HK-2 (cell line): Measurements from ENCODE around the gene ZBTB34.
A peak's percentile ranks its signal among the peaks of the same experiment; 100 is the strongest.
"Not testable (repeated sequence)": the region's sequence is repeated elsewhere in the genome, so short reads cannot be mapped to it uniquely, and the experiment has no call there.

Experiments
- DNase-seq: peaks from one replicate; pipeline ENCODE4 v3.0.0-alpha.2; 2018; ENCODE audit not compliant: unreplicated experiment

ZBTB34 gene, protein sequence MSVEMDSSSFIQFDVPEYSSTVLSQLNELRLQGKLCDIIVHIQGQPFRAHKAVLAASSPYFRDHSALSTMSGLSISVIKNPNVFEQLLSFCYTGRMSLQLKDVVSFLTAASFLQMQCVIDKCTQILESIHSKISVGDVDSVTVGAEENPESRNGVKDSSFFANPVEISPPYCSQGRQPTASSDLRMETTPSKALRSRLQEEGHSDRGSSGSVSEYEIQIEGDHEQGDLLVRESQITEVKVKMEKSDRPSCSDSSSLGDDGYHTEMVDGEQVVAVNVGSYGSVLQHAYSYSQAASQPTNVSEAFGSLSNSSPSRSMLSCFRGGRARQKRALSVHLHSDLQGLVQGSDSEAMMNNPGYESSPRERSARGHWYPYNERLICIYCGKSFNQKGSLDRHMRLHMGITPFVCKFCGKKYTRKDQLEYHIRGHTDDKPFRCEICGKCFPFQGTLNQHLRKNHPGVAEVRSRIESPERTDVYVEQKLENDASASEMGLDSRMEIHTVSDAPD

DNA sequence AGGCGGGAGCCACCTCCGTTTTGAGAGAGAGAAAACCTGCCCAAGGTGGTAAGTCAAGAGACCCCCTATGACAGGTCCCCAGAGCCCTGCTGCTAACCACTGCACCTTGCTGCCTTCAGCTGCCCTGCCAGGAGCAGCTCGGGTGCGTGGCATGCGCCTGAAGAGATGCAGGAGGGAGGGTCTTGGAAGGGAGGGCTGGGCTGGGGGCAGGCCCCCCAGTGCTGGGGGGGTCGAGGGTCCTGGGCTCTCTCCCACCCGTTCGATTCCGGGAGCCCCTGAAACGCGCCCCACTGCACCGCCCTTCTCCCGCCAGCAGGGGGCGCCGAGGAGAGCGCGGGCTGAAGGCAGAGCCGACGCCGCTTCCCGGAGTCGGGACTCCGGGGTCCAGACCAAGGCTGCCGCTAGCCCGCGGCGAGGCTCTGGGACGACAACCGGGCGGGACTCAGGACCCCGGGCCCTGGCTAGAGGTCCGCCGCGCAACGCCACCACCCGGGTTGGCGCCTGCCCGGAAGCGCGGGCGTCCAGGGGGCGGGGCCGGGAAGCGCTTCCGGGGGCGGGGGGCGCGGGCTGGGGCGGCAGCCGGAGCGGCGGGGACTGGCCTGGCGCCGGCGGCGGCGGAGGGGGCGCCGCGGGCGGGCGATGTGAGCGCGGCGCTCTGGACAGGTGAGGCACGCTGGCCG is at the start of gene ZBTB34:
TSS of gene ZBTB34 (plus strand) at position 563 of the 680 bp plus-strand sequence. CDS start 18,761 bp downstream, outside the sequence.
- DNase-seq, result peak; percentile 69

DNA sequence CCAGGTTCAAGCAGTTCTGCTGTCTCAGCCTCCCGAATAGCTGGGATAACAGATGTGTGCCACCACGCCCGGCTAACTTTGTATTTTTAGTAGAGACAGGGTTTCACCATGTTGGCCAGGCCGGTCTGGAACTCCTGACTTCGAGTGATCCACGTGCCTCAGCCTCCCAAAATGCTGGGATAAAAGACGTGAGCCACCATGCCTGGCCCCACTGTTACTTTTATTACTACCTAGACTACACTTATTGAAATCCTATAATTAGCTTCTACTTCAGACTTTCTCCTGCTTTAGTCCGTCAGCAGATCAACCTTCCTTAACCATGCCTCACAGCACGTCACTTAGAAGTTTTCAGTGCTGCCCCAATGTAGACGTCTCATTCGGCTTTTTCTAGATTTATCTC is 47.4 kb upstream of the ZBTB34 start:
- no peak for DNase-seq

DNA sequence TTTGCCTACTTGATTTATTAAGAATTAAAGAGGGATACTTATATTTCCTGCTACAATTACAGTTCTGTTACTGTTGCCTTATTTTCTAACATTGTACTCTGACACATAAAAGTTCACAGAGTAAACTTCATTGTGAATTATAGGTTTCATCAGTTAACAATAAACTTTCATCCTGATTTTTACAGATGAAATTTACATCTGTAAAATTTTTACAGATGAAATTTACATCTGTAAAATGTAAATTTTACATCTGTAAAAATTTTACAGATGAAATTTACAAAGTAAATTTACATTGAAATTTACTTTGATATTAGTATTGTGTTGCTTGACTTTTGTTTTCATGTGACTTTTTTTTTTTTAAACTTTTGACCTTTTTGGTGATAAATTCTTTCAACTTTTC is 46.3 kb upstream of the ZBTB34 start:
- DNase-seq, result no peak

DNA sequence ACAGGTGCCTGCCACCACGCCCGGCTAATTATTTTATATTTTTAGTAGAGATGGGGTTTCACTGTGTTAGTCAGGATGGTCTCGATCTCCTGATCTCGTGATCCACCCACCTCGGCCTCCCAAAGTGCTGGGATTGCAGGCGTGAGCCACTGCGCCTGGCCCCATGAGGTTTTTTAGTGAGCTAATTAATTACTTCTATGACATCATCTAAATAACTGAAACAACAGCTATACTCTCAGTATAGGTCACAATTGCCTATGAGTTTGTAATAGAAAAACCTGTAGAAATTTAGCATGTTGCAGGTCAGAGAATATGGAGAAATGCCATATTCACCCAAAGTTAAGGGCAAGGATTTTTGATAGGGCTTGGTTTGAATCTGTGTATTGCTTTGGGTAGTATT is 42.8 kb upstream of the ZBTB34 start:
- DNase-seq, result not testable (repeated sequence)

DNA sequence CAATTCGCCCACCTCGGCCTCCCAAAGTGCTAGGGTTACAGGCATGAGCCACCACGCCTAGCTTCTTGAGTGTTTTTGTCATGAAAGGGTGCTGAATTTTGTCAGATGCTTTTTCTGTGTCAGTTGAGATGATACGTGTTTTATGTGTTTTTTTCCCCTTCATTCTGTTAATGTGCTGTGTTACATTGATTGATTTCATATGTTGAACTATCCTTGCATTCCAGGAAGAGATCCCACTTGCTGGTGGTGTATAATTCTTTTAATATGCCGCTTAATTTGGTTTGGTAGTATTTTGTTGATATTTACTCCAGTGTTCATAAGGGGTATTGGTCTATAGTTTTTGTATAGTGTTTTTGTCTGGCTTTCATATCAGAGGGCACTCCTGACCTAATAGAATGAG is 42.0 kb upstream of the ZBTB34 start:
- no peak for DNase-seq

DNA sequence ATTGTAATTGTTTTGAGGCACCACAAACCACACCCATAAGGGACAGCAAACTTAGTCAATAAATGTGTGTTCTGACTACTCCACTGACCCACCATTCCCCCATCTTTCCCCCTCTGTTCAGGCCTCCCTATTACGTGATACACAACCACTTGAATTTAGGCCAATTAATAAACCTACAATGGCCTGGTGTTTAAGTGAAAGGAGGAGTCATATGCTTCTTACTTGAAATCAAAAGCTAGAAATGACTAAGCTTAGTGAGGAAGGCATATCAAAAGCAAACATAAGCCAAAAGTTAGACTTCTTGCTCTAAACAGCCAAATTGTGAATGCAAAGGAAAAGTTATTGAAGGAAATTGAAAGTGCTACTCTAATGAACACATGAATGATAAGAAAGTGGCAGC is 41.0 kb upstream of the ZBTB34 start:
- DNase-seq, result no peak

DNA sequence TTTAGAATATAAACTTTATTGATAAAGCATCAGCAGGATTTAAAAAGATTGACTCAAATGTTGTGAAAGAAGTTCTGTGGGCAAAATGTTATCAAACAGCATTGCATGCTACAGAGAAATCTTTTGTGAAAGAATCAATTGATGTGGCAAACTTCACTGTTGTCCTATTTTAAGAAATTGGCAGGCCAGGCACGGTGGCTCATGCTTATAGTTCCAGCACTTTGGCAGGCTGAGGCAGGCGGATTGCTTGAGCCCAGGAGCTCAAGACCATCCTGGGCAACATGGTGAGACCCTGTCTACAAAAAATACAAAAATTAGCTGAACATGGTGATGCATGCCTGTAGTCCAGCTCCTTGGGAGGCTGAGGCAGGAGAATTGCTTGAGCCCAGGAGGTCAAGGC is 38.2 kb upstream of the ZBTB34 start:
- no peak for DNase-seq

DNA sequence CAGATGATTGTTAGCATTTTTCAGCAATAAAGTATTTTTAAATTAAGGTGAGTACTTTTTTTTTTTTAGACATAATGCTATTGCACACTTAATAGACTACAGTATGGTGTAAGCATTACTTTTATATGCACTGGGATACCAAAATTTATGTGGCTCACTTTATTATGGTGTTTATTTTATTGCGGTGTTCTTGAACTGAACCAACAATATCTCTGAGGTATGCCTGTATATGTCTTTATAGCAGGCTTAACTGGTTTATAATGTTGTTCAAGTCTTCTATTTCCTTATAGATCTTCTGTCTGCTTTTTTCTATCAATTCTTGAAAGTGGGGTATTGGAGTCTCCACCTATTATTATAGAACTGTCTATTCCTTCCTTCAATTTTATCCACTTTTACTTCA is 37.6 kb upstream of the ZBTB34 start:
- no peak for DNase-seq

DNA sequence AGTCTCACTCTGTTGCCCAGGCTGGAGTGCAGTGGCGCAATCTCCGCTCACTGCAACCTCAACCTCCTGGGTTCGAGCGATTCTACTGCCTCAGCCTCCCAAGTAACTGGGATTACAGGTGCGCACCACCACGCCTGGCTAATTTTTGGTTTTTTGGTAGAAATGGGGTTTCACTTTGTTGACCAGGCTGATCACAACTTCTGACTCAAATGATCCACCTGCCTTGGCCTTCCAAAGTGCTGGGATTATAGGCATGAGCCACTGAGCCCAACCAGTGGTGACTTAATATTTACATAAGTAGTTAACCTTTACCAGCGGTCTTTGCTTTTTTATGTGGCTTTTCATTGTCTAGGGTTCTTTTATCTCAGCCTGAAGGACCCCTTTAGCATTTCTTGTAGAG is 36.4 kb upstream of the ZBTB34 start:
- not testable (repeated sequence) for DNase-seq

DNA sequence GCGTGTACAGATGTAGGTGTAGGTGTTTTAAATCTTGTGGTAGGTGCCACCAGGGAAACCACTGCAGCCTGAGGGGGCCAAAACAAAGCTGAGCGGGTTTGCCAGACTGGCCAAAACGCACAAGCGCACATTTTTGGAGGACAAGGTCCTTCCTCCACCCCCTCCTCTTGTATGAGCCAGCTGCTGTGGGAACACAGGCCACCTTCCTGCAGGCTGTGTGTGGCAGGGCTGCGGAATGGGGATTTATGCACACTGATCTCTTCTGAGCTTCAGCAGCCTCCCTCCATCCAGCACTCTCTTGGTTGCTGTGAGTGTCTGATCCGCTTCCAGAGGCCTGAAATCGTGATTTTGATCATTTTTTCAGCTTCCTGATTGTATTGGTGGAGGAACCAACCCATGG is 33.2 kb upstream of the ZBTB34 start:
- DNase-seq, result no peak

DNA sequence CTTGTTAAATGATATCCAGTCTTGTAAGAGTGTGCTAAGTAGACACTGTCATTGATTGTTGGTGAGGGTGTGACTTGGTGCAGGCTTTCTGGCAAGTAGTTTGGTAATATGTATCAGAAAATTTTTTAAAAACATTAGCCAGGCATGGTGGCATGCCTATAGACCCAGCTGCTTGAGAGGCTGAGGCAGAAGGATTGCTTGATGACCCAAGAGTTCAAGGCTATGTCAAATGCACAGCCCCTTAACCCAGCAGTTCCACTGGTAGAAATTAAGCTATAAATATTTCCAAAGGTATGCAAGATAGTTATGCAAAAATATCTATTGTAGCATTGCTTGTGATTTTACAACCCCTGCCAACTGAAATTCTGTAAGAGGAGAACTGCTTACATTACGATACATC is 31.4 kb upstream of the ZBTB34 start:
- DNase-seq, result no peak

DNA sequence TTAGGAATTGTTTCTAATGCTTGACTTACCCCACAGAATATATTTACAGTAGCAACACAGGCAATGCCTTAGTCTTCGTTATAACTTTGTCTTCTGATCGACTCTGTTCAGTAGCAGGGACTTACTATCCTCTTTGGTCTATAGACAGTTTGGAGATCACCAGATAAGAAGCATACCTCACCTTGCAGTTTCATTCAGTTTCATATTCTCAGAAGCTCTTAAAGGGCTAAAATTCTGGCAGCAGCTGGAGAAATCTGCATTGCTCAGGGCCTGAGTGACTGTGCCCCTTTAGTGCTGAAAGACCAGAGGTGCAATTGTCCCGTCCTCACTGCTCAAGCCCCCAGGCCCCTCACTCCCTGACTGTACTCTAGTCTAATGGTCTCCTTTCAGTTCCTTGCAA is 29.6 kb upstream of the ZBTB34 start:
- DNase-seq, result no peak

DNA sequence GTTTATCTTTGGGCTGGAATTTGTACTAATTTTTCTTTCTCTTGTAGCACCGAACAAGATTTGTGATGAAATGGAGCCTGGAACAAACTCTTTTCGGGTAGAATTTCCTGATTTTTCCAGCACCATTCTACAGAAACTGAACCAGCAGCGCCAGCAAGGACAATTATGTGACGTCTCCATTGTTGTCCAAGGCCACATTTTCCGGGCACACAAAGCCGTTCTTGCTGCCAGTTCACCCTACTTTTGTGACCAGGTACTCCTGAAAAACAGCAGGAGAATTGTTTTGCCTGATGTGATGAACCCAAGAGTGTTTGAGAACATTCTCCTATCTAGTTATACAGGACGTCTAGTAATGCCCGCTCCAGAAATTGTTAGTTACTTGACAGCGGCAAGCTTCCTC is 28.0 kb upstream of the ZBTB34 start:
- DNase-seq, result no peak

DNA sequence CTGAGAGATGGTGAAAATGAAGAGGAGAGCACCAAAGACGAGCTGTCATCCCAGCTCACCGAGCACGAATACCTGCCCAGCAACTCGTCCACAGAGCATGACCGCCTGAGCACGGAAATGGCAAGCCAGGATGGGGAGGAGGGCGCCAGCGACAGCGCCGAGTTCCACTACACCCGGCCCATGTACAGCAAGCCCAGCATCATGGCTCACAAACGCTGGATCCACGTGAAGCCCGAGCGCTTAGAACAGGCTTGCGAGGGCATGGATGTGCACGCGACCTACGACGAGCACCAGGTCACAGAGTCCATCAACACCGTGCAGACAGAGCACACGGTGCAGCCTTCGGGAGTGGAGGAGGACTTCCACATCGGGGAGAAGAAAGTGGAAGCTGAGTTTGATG is 27.4 kb upstream of the ZBTB34 start:
- no peak for DNase-seq

DNA sequence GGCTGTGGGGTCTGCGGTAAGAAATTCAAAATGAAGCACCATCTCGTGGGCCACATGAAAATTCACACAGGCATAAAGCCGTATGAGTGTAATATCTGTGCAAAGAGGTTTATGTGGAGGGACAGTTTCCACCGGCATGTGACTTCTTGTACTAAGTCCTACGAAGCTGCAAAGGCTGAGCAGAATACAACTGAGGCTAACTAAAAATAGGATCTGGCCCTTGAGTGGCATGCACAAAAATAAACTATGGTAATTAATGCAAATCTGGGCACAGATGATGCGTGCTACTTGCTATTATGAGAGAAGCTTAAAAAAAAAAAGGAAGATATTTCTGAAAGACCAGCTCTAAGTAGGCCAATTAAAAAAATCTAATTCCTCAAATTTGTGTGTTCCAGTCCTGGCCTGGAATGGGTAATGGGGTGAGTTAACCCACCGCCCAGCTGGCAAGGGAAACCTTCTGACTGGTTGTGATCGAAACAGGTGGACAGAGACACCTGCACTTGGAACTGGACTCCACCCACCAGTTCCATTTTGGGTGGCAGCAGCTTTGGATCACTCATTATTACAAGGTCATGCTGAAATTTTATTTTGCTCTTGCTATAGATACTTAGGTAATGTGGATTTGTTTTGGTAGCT is 26.6 kb upstream of the ZBTB34 start:
- no peak for DNase-seq

DNA sequence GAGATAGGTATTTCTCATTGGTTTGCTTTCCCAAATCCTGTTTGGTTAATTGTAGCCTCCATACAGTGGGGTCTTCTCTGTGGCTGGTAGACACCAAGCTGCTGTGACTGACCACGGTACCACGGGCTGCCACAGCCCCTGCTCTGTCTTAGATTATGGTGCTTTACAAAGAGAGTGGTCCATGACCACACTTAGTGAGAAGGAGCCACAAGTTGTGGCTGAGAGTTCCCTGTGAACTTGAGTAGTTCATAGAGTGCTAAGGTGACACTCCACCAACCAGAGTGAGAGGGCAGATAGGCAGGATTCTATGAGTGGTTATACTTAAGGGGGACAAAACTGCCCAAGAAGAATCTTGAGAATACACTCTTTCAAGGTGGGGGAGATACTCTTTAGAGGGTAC is 25.8 kb upstream of the ZBTB34 start:
- DNase-seq, result no peak

DNA sequence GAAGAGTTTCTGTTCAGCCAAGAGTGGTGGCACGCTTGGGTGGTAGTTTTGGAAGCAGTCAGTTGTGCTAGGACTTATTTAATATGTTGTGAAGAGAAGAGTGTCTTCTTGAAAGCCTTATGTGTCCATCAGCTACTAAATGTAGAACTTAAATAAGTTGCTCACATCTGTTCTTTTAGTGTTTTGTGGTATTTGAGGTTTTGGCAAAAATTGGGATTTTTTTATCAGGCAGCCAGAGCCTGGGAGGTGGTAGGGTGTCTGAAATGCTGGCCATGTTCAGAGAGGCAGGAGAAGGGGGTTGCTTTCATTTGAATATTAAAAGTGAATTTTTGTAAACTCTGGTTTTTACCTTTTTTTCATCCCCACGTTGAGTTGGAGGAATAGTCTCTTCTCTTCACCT is 24.2 kb upstream of the ZBTB34 start:
- DNase-seq, result no peak

DNA sequence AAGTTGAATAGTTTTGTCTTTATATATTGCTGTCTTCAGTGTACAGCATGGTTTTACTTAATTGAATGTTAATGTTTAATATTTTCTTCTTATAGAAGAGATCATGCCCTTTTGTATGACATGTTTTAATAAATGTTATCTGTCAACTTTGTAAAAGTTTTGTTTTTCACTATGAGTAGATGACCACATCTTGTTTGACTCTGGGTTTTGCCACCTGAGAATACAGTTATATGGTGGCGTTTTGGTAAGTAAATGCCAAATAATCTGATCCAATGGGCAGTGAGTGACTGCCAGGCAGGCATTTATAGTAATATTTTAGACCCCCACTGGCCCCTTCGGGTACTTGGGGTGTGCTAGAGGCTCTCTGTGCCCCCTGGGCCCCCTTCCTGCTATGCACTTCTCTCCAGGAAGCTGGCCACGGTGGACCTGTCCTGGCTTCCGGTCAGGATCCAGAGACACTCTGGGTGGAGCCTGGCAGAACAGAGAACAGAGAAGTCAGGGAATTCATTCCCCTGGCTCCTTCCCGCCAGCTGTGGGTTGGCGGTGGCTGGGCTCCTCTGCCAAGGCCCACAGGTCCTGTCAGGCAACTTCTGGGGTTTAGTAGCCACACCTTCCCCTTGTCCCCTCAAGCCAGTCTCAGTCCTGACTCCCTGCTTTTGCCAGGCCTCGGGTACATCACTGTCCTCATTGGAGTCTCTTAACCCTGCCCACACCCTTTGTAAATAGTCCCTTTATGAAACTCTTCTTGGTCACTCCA is 22.2 kb upstream of the ZBTB34 start:
- no peak for DNase-seq

DNA sequence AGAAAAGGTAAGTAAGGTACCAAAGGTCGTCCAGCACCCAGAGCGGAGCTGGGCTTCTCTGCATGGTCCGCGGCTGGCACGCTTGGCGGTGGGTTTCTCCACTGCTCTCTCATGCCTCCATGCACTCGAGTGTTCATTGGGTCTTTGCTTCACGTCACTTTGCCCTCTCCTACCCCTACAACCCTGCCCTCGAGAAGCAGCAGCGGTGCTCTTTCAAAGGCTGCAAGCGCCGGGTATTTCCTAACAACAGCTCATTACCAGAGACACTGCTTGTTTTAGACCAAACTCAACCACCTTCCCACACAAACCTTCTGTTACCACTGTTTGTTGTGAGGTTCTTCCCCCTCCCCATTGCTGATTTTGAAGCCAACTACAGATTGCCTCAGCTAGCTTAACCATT is 21.5 kb upstream of the ZBTB34 start:
- DNase-seq, result no peak

DNA sequence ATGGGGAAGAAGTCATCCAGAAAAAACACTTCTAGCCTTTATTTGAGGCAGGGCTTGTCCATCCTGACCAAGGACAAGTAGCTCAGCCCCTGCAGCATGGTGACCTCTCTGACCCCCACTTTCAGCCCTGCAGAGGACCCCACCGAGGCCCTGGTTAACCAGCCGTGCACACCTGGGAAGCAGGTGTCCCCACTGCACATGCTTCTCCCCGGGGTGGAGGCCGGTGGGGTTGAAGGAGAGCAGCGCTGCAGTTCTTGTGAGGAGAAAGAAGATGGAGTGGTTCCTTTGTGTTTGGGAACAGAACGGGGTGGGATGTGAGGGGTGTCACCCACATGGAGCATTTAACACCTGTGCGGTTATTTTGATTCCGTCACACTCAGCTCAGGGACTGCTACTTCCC is 21.1 kb upstream of the ZBTB34 start:
- DNase-seq, result no peak

DNA sequence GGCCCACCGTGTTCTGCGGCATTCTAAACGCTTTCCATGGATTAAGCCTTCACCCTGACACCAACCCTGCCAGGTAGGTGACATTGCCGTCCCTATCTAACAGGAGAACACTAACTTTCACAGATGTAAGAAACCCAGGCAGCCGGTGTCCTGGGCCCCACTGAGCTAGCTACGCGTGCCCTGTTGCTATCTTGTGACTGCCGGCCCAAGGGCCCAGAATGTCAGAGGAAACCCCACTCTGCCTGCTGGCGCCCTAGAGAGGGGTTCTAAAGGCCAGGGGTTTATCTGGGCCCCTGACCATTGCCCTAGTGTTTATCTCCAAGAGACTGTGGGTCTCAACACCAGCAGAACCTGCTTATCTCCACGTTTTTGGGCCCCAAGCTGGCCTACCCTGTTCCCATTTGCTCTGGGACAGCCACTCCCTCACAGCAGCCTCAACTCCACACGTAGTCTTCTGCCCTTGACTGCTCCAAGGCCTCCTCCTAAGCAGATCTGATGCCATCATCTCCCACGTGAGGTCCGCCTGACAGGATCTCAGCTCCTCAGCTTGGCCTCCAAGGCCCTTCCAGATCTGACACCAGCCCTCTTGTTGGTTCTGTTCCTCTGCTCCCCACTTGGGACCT is 18.1 kb upstream of the ZBTB34 start:
- DNase-seq, result no peak
